Measurements from ENCODE around the gene SMS. TPM values are rescaled to one million over a fixed set of nuclear protein-coding genes. Genes with fewer than 3 reads are reported as not detected.

Gene SMS
- total and polyA plus RNA-seq, 2 donors (not counting 1 experiment from before 2014, with no cell fraction given), result 7.0 to 30.5 TPM

DNA sequence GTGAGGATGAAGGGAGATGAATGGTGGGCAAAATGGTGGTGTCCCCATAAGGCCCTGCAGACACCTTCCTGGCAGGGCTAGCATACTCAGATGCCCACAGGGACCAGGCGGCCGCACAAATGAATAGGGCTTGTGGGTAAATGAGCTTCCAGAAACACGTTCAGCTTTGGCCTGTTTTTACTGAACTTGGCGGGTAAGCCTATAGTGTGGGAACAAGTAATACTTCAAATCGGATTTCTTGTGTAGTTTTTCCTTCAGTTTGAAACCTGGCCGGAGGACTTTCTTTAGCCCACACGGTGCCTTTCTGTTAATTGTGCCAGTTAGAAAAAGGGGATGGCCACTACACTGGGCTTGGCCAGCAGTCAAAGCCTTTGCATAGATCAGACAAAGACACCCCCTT, 22.8 kb downstream of the SMS start:
- H3K27me3 Mint-ChIP-seq, result no peaks in the 10 kb centered on the region
- DNase-seq (no peak), ATAC-seq (ENCODE audit: low read depth) (no peak)
- CTCF ChIA-PET, result interaction anchor here (0.8 to 1.1 kb wide), 2 partner anchors 9 to 785 kb away, joined by 3 read pairs; no protein-coding TSS in a partner anchor
- Histone ChIP-seq H3K4me1 (ENCODE audit: control insufficient read depth in 2 of 2, insufficient read depth in 2 of 2, low read length in 2 of 2) (peaks cover 0 to 10% of the 10 kb centered on the region in 2 donors), H3K27ac (ENCODE audit: low read length in 2 of 2) (no peak overlapping the region), H4K20me1 (ENCODE audit: control insufficient read depth, insufficient read depth, low read length, poor library complexity, severe bottlenecking) (no peaks in the 10 kb centered on the region), H3K4me3 (ENCODE audit: control extremely low read depth in 1 of 5, extremely low read depth in 1 of 5, insufficient read depth in 1 of 5, low read depth in 2 of 5, low read length in 4 of 5) (no peak overlapping the region), H3K27me3 (replicated peaks in 1 of 4; ENCODE audit: control extremely low read depth in 1 of 4, control insufficient read depth in 3 of 4, insufficient read depth in 4 of 4, low read length in 3 of 4) (no peaks in the 10 kb centered on the region), H3K9me3 (ENCODE audit: control extremely low read depth in 1 of 3, control insufficient read depth in 2 of 3, insufficient read depth in 1 of 3, low read length in 2 of 3) (no peaks in the 10 kb centered on the region), H3K79me2 (ENCODE audit: control insufficient read depth, insufficient read depth, low read length) (peaks cover 28% of the 10 kb centered on the region), H2AFZ (ENCODE audit: insufficient read depth, low read depth, low read length, poor library complexity, severe bottlenecking) (no peak overlapping the region), H3K9ac (ENCODE audit: low read length) (no peak overlapping the region), H3K36me3 (replicated peaks in 1 of 2; ENCODE audit: control extremely low read depth in 1 of 2, control insufficient read depth in 1 of 2, extremely low read depth in 1 of 2, insufficient read depth in 2 of 2, low read length in 1 of 2) (peaks cover 0 to 10% of the 10 kb centered on the region in 2 experiments), H3K4me2 (replicated peaks; ENCODE audit: low read depth, low read length, poor library complexity, severe bottlenecking) (no peak overlapping the region)
- H3K27ac Mint-ChIP-seq, result no peak overlapping the region
- no CpG with 5 or more reads among the region's 7 CpGs for WGBS (ENCODE audit: insufficient coverage)
- no peak overlapping the region for H3K4me3 Mint-ChIP-seq
- no peak for TF ChIP-seq EZH2 (IDR thresholded peaks at IDR 0.05; ENCODE audit: borderline replicate concordance, insufficient read depth, low read depth, low read length, poor library complexity, severe bottlenecking)
- no peak for TF ChIP-seq CTCF (IDR thresholded peaks at IDR 0.05)
- H3K4me1 Mint-ChIP-seq, result peaks cover 31% of the 10 kb centered on the region
- intact Hi-C loops (cut with micrococcal nuclease), result no loop called here
- POLR2A ChIA-PET, result no interaction called here
- no peaks in the 10 kb centered on the region for H3K9me3 Mint-ChIP-seq (ENCODE audit: insufficient read depth)

- CTCF ChIA-PET, result interaction anchor here (1.1 kb wide), 1 partner anchor 9 kb away, joined by 3 read pairs; no protein-coding TSS in a partner anchor
These were observed 23.4 kb downstream of the SMS start for GRCh38 chrX:21963731-21964405.

More at GRCh38 chrX:21963731-21964405, 23.4 kb downstream of the SMS start:
- no peak overlapping the region for H3K9ac ChIP-seq (ENCODE audit: low read length)
- intact Hi-C loops (cut with micrococcal nuclease), result no loop called here
- POLR2A ChIA-PET, result interaction anchor here (0.7 kb wide), 1 partner anchor 670 kb away, joined by 5 read pairs; no protein-coding TSS in a partner anchor
- no peak overlapping the region for H3K27ac ChIP-seq (ENCODE audit: low read length in 2 of 2)
- no peak for TF ChIP-seq CTCF (IDR thresholded peaks at IDR 0.05)
- no peak for TF ChIP-seq EZH2 (IDR thresholded peaks at IDR 0.05; ENCODE audit: borderline replicate concordance, insufficient read depth, low read depth, low read length, poor library complexity, severe bottlenecking)
- ATAC-seq (ENCODE audit: low read depth) (no peak), DNase-seq (no peak)
- no peaks in the 10 kb centered on the region for H4K20me1 ChIP-seq (ENCODE audit: control insufficient read depth, insufficient read depth, low read length, poor library complexity, severe bottlenecking)
- Mint-ChIP-seq H3K4me1 (peaks cover 28% of the 10 kb centered on the region), H3K27ac (no peak overlapping the region), H3K27me3 (no peaks in the 10 kb centered on the region), H3K4me3 (no peak overlapping the region), H3K9me3 (ENCODE audit: insufficient read depth) (no peaks in the 10 kb centered on the region)
- no CpG with 5 or more reads among the region's 8 CpGs for WGBS (ENCODE audit: insufficient coverage)
- H3K36me3 ChIP-seq (replicated peaks in 1 of 2; ENCODE audit: control extremely low read depth in 1 of 2, control insufficient read depth in 1 of 2, extremely low read depth in 1 of 2, insufficient read depth in 2 of 2, low read length in 1 of 2), result peaks cover 0 to 12% of the 10 kb centered on the region in 2 experiments
- peaks cover 22% of the 10 kb centered on the region for H3K79me2 ChIP-seq (ENCODE audit: control insufficient read depth, insufficient read depth, low read length)
- no peaks in the 10 kb centered on the region for H3K27me3 ChIP-seq (replicated peaks in 1 of 4; ENCODE audit: control extremely low read depth in 1 of 4, control insufficient read depth in 3 of 4, insufficient read depth in 4 of 4, low read length in 3 of 4)
- H3K4me3 ChIP-seq (ENCODE audit: control extremely low read depth in 1 of 5, extremely low read depth in 1 of 5, insufficient read depth in 1 of 5, low read depth in 2 of 5, low read length in 4 of 5), result no peak overlapping the region
- peaks cover 0 to 10% of the 10 kb centered on the region in 2 donors for H3K4me1 ChIP-seq (ENCODE audit: control insufficient read depth in 2 of 2, insufficient read depth in 2 of 2, low read length in 2 of 2)
- H2AFZ ChIP-seq (ENCODE audit: insufficient read depth, low read depth, low read length, poor library complexity, severe bottlenecking), result no peak overlapping the region
- H3K4me2 ChIP-seq (replicated peaks; ENCODE audit: low read depth, low read length, poor library complexity, severe bottlenecking), result no peak overlapping the region
- no peaks in the 10 kb centered on the region for H3K9me3 ChIP-seq (ENCODE audit: control extremely low read depth in 1 of 3, control insufficient read depth in 2 of 3, insufficient read depth in 1 of 3, low read length in 2 of 3)

All from B cell (primary cell).